PC-9 (cell line): ENCODE measurements around the gene JAG2. TPM values are rescaled to one million over a fixed set of nuclear protein-coding genes. Genes with fewer than 3 reads are reported as not detected.

Source experiments
- BruUV-seq: library from RNA; stranded (reverse); fragments of 400-500 nt; replicated peaks from 2 replicates; lab custom pipeline; 2021; lab: Mats Ljungman, UMichigan
- CTCF ChIA-PET: fragments of 300-600 bp; sonication (Branson Sonifier 250); formaldehyde crosslinking; loops from one replicate; lab custom pipeline; 2022; ENCODE audit warnings: antibody characterized with exemption; lab: Charles Lee
- POLR2A ChIA-PET: fragments of 300-600 bp; sonication (Branson Sonifier 250); formaldehyde crosslinking; loops from one replicate; lab custom pipeline; 2022; ENCODE audit warnings: antibody characterized with exemption; ENCODE audit not compliant: unreplicated experiment; lab: Charles Lee
- DNase-seq, 2 experiments: peaks; one replicate each; pipeline versions ENCODE4 v3.0.0 to v3.0.0-alpha.2; 2015 to 2022; ENCODE audit warnings: mixed read lengths in 1 of 2
- H2AFZ ChIP-seq: fragments of 200-600 bp; sonication (generic); 2 replicates; pipeline ENCODE4 v1.8.1; 2017; ENCODE audit warnings: antibody characterized with exemption
- H3F3A ChIP-seq: fragments of 200-600 bp; sonication (generic); 2 replicates; pipeline ENCODE4 v1.8.1; 2017; ENCODE audit warnings: antibody characterized with exemption, mild to moderate bottlenecking, low read depth; ENCODE audit not compliant: insufficient read depth
- H3K27ac ChIP-seq: fragments of 200-600 bp; sonication (generic); 2 replicates; pipeline ENCODE4 v1.6.1; 2016; ENCODE audit warnings: mixed run types
- H3K27me3 ChIP-seq: fragments of 200-600 bp; sonication (generic); 2 replicates; pipeline ENCODE4 v1.6.1; 2016; ENCODE audit warnings: low read depth, mixed run types; ENCODE audit not compliant: insufficient read depth
- H3K36me3 ChIP-seq: fragments of 200-600 bp; sonication (generic); 2 replicates; pipeline ENCODE4 v1.6.1; 2016; ENCODE audit warnings: low read depth, mixed run types
- H3K4me1 ChIP-seq: fragments of 200-600 bp; sonication (generic); replicated peaks from 2 replicates; pipeline ENCODE4 v1.6.1; 2016; ENCODE audit warnings: mixed run types; ENCODE audit not compliant: insufficient read depth
- H3K4me2 ChIP-seq: fragments of 200-600 bp; sonication (generic); 2 replicates; pipeline ENCODE4 v1.6.1; 2017; ENCODE audit warnings: mixed run types
- H3K4me3 ChIP-seq: fragments of 200-600 bp; sonication (generic); 2 replicates; pipeline ENCODE4 v1.6.1; 2016; ENCODE audit warnings: mixed run types
- H3K79me2 ChIP-seq: fragments of 200-600 bp; sonication (generic); 2 replicates; pipeline ENCODE4 v1.6.1; 2017; ENCODE audit warnings: low read depth, mixed run types
- H3K9me2 ChIP-seq: fragments of 200-600 bp; sonication (generic); 2 replicates; pipeline ENCODE4 v1.8.1; 2017; ENCODE audit warnings: mild to moderate bottlenecking; ENCODE audit not compliant: insufficient read depth
- H3K9me3 ChIP-seq: fragments of 200-600 bp; sonication (generic); 2 replicates; pipeline ENCODE4 v1.8.1; 2016; ENCODE audit warnings: low read depth; ENCODE audit not compliant: insufficient read depth
- H4K20me1 ChIP-seq: fragments of 200-600 bp; sonication (generic); 2 replicates; pipeline ENCODE4 v1.8.1; 2017; ENCODE audit not compliant: insufficient read depth
- CTCF ChIP-seq: fragments of 200-600 bp; sonication (generic); conservative IDR thresholded peaks from 2 replicates; pipeline ENCODE4 v1.6.1; 2017; ENCODE audit warnings: mixed run types, antibody characterized with exemption, mild to moderate bottlenecking, moderate library complexity
- EZH2 ChIP-seq: fragments of 200-600 bp; sonication (generic); IDR thresholded peaks from 2 replicates; pipeline ENCODE4 v1.8.0; 2017; ENCODE audit warnings: antibody characterized with exemption, low read depth
- intact Hi-C: fragments of 100-400 bp; cut with micrococcal nuclease; formaldehyde crosslinking; loops from one replicate; pipeline ENCODE4 v1.10.0; 2022; ENCODE audit not compliant: unreplicated experiment
- total RNA-seq: library from RNA; stranded (reverse); gene quantifications from 2 replicates; pipeline ENCODE4 v1.2.3, GENCODE V29; 2021

JAG2 gene
- total RNA-seq, 1 experiment from 2014 or later: 17.8 TPM

GRCh38 chr14:105197211-105197641 lies 28.6 kb upstream of the JAG2 start:
- H3K4me3 ChIP-seq: no peak overlapping the region
- no peak for TF ChIP-seq EZH2
- TF ChIP-seq CTCF: no peak
- H3K9me2 ChIP-seq: no peaks in the 10 kb centered on the region
- H3K9me3 ChIP-seq: no peaks in the 10 kb centered on the region
- peak; percentile 37 to 55 for DNase-seq
- H3K27ac ChIP-seq: no peak overlapping the region
- ChIA-PET POLR2A (no interaction called here), CTCF (no interaction called here)
- no peaks in the 10 kb centered on the region for H3F3A ChIP-seq
- BruUV-seq: no TSS peak
- no peaks in the 10 kb centered on the region for H4K20me1 ChIP-seq
- H3K36me3 ChIP-seq: no peaks in the 10 kb centered on the region
- no peaks in the 10 kb centered on the region for H3K79me2 ChIP-seq
- H2AFZ ChIP-seq: no peak overlapping the region
- peaks cover 19% of the 10 kb centered on the region; the same call in 1 of the 2 replicates for H3K27me3 ChIP-seq
- intact Hi-C loops: loop anchor here (2.0 kb wide), 1 partner anchor 106 kb away; no protein-coding TSS in a partner anchor
- H3K4me1 ChIP-seq: peaks cover 14% of the 10 kb centered on the region
- no peak overlapping the region for H3K4me2 ChIP-seq

- no peak overlapping the region for H3K4me3 ChIP-seq
- TF ChIP-seq EZH2 (no peak), CTCF (no peak)
- POLR2A ChIA-PET: no interaction called here
Measured at GRCh38 chr14:105196265-105196960, 27.8 kb upstream of the JAG2 start.

GRCh38 chr14:105195522-105196264 lies 27.1 kb upstream of the JAG2 start:
- no peaks in the 10 kb centered on the region for H4K20me1 ChIP-seq
- peaks cover 19% of the 10 kb centered on the region; the same call in 1 of the 2 replicates for H3K27me3 ChIP-seq
- H3K9me2 ChIP-seq: no peaks in the 10 kb centered on the region
- no peak overlapping the region for H3K27ac ChIP-seq
- no peaks in the 10 kb centered on the region for H3K36me3 ChIP-seq
- no peaks in the 10 kb centered on the region for H3K9me3 ChIP-seq
- POLR2A ChIA-PET: no interaction called here
- no peak overlapping the region for H2AFZ ChIP-seq
- no peak for DNase-seq
- CTCF ChIA-PET: no interaction called here
- peaks cover 14% of the 10 kb centered on the region for H3K4me1 ChIP-seq
- no peak overlapping the region for H3K4me3 ChIP-seq
- no peaks in the 10 kb centered on the region for H3F3A ChIP-seq
- TF ChIP-seq EZH2: no peak
- TF ChIP-seq CTCF: no peak
- BruUV-seq: no TSS peak
- no peaks in the 10 kb centered on the region for H3K79me2 ChIP-seq
- intact Hi-C loops: loop anchor here (2.0 kb wide), 1 partner anchor 105 kb away; no protein-coding TSS in a partner anchor
- no peak overlapping the region for H3K4me2 ChIP-seq

More at GRCh38 chr14:105196265-105196960, 27.8 kb upstream of the JAG2 start:
- peaks cover 14% of the 10 kb centered on the region for H3K4me1 ChIP-seq
- CTCF ChIA-PET: no interaction called here
- no peak for DNase-seq
- H3K79me2 ChIP-seq: no peaks in the 10 kb centered on the region
- no peaks in the 10 kb centered on the region for H3K36me3 ChIP-seq
- H3K9me2 ChIP-seq: no peaks in the 10 kb centered on the region
- H3K9me3 ChIP-seq: no peaks in the 10 kb centered on the region
- BruUV-seq: no TSS peak
- intact Hi-C loops: loop anchor here (2.0 kb wide), 1 partner anchor 106 kb away; no protein-coding TSS in a partner anchor
- H2AFZ ChIP-seq: no peak overlapping the region
- H3K4me2 ChIP-seq: no peak overlapping the region
- no peaks in the 10 kb centered on the region for H3F3A ChIP-seq
- H4K20me1 ChIP-seq: no peaks in the 10 kb centered on the region
- H3K27ac ChIP-seq: no peak overlapping the region
- peaks cover 19% of the 10 kb centered on the region; the same call in 1 of the 2 replicates for H3K27me3 ChIP-seq
